Body of pancreas (tissue), 4 donors: ENCODE measurements around the gene SIPA1. TPM values are rescaled to one million over a fixed set of nuclear protein-coding genes. Genes with fewer than 3 reads are reported as not detected.

ENCODE experiments used
- ATAC-seq: fragments of 150-250 bp; one replicate; pipeline ENCODE4 v1.9.1; 2016
- DNase-seq, 4 donors: peaks; one replicate each; pipeline ENCODE4 v3.0.0-alpha.2; 2019
- H3K27ac ChIP-seq, 4 donors: fragments of 200-600 bp; sonication (generic); 1 replicate in 3 of 4; 2 replicates in 1 of 4; pipeline versions ENCODE4 v1.5.1 to v1.6.1; 2016 to 2019; ENCODE audit warnings: mild to moderate bottlenecking in 1 of 4, mixed read lengths in 1 of 4, moderate library complexity in 1 of 4
- H3K27me3 ChIP-seq, 2 donors: fragments of 200-600 bp; sonication (generic); one replicate each; pipeline ENCODE4 v1.6.0; 2016; ENCODE audit warnings: mild to moderate bottlenecking in 1 of 2
- H3K36me3 ChIP-seq, 2 donors: fragments of 200-600 bp; sonication (generic); replicated peaks in 1 of 2; 2 replicates each; pipeline ENCODE4 v1.5.1; 2016; ENCODE audit warnings: low read depth in 2 of 2; ENCODE audit not compliant: insufficient read depth in 1 of 2
- H3K4me1 ChIP-seq: fragments of 200-600 bp; sonication (generic); one replicate; pipeline ENCODE4 v1.6.0; 2016
- H3K4me3 ChIP-seq, 2 donors: fragments of 200-600 bp; sonication (generic); 1 replicate in 1 of 2; 2 replicates in 1 of 2; pipeline ENCODE4 v1.5.1; 2016 to 2019
- H3K9me3 ChIP-seq, 3 donors: fragments of 200-600 bp; sonication (generic); 1 replicate in 2 of 3; 2 replicates in 1 of 3; pipeline ENCODE4 v1.5.1; 2016
- POLR2A ChIP-seq, 3 donors: fragments of 450-650 bp; IDR thresholded peaks; one replicate each; pipeline ENCODE4 v1.6.1; 2016; ENCODE audit warnings: antibody characterized with exemption in 3 of 3, mild to moderate bottlenecking in 2 of 3
- WGBS, 2 donors: methylation state at CpG; one replicate each; pipeline ENCODE4 v1.1.5; 2017; 5-methylcytosine and 5-hydroxymethylcytosine counted together
- intact Hi-C: fragments of 100-400 bp; cut with DNase I; formaldehyde crosslinking; loops from one replicate; pipeline ENCODE4 v1.15.1; 2023
- total RNA-seq, 2 donors: library from RNA; depleted of rRNA; stranded (reverse); fragments of >200 nt; gene quantifications; one replicate each; pipeline ENCODE4 v1.1.0, GENCODE V29; 2016
- TF ChIP-seq, protein P1 (sequence below), 7 experiments: fragments of 450-650 bp in 4 of 7; fragments of 200-600 bp in 3 of 7; sonication (generic) in 3 of 7; IDR thresholded peaks; one replicate each; pipeline ENCODE4 v1.5.1; 2016 to 2019; ENCODE audit warnings: antibody characterized with exemption in 7 of 7

Gene SIPA1
- total RNA-seq, 2 donors from 2014 or later: 23.6 to 29.3 TPM

DNA sequence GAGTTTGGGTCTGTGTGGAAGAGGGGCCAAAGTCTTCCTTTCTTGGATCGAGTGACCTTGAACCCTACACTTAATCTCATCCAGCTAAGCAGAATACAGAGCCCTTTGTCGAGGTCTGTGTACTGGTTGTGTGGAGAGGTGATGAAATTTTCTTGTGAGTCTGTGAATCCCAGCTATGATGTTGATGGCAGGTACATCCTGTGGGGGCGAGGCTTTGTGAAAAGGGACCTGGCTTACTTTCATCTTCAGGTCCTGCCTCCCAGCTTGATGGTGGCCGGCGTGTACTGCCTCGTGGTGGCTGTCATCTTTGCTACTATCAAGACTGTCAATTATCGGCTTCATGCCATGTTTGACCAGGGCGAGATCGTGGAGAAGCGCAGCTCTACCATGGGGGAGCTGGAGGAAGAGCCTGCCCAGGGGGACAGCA, 21.3 kb upstream of the SIPA1 start:
- TF ChIP-seq, protein P1, sequence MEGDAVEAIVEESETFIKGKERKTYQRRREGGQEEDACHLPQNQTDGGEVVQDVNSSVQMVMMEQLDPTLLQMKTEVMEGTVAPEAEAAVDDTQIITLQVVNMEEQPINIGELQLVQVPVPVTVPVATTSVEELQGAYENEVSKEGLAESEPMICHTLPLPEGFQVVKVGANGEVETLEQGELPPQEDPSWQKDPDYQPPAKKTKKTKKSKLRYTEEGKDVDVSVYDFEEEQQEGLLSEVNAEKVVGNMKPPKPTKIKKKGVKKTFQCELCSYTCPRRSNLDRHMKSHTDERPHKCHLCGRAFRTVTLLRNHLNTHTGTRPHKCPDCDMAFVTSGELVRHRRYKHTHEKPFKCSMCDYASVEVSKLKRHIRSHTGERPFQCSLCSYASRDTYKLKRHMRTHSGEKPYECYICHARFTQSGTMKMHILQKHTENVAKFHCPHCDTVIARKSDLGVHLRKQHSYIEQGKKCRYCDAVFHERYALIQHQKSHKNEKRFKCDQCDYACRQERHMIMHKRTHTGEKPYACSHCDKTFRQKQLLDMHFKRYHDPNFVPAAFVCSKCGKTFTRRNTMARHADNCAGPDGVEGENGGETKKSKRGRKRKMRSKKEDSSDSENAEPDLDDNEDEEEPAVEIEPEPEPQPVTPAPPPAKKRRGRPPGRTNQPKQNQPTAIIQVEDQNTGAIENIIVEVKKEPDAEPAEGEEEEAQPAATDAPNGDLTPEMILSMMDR (IDR thresholded peaks at IDR 0.05): no peak
- TF ChIP-seq POLR2A (IDR thresholded peaks at IDR 0.05): no peak
- Histone ChIP-seq H3K36me3 (peaks cover 7 to 21% of the 10 kb centered on the region in 2 donors), H3K4me1 (peaks cover 36% of the 10 kb centered on the region), H3K9me3 (no peaks in the 10 kb centered on the region), H3K27me3 (no peaks in the 10 kb centered on the region), H3K4me3 (peak overlapping the region; percentile 83 to 87), H3K27ac (peak overlapping the region in 3 of 4 donors; percentile 79 to 97 (median 96))
- ATAC-seq (no peak), DNase-seq (no peak)
- WGBS, 2 donors: 31 to 36% methylated on average over 8 to 10 of the region's 10 CpGs
- intact Hi-C loops: no loop called here

DNA sequence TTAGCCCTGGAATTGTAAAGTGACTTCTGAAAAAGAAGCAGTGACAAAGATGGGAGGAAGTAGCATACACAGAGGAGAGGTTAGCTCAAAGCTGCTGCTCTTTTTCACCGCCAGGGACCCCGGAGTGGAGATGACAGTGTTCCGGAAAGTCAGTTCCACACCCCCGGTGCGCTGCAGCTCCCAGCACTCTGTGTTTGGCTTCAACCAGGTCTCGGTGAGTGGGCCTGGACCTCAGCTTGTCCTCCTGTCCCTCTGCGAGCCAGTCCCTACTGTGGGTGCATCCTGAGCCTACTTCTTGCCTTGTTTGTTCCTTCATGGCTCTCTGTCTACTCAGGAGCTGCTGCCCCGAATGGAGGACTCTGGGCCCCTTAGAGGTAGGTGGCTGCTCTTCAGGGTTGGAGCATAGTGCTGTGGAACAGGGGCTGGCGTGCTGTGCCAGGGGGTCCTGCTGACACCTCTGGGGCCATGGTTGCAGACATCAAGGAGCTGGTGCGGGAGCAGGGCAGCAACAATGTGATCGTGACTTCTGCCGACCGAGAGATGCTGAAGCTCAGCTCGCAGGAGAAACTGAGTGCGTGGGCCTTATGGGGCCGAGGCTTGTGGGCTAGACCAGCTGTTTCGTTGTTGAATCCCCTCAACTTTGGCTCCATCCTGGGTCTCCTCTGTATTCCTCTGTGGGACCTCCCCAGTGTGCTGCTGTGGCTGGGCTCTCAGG, 20.6 kb upstream of the SIPA1 start:
- intact Hi-C loops: no loop called here
- no peak for DNase-seq
- ATAC-seq: no peak
- Histone ChIP-seq H3K36me3 (peaks cover 7 to 21% of the 10 kb centered on the region in 2 donors), H3K4me3 (no peak overlapping the region), H3K9me3 (no peaks in the 10 kb centered on the region), H3K4me1 (peaks cover 29% of the 10 kb centered on the region), H3K27me3 (no peaks in the 10 kb centered on the region), H3K27ac (no peak overlapping the region)
- 84 to 89% methylated on average over 15 to 16 of the region's 17 CpGs for WGBS, 2 donors
- no peak for TF ChIP-seq POLR2A (IDR thresholded peaks at IDR 0.05)
- TF ChIP-seq, protein P1 (IDR thresholded peaks at IDR 0.05): no peak

DNA sequence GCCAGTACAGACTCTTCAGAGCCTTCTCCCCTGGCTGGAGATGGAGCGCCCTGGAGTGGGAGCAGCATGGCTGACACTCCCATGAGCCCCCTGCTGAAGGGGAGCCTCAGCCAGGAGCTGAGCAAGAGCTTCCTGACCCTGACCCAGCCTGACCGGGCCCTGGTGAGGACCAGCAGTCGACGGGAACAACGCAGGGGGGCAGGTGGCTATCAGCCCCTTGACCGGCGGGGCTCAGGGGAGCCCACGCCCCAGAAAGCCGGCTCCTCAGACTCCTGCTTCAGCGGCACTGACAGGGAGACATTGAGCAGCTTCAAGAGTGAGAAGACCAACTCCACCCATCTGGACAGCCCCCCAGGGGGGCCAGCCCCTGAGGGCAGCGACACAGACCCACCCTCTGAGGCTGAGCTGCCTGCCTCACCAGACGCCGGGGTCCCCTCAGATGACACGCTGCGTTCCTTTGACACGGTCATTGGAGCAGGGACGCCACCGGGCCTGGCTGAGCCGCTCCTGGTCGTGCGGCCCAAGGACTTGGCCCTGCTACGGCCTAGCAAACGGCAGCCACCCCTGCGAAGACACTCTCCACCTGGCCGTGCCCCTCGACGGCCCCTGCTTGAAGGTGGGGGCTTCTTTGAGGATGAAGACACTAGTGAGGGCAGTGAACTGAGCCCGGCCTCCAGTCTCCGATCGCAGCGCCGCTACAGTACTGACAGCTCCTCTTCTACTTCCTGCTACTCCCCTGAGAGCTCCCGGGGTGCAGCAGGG, 19.7 kb upstream of the SIPA1 start:
- Histone ChIP-seq H3K4me3 (no peak overlapping the region), H3K9me3 (no peaks in the 10 kb centered on the region), H3K36me3 (peaks cover 8 to 21% of the 10 kb centered on the region in 2 donors), H3K4me1 (peaks cover 20% of the 10 kb centered on the region), H3K27ac (no peak overlapping the region), H3K27me3 (no peaks in the 10 kb centered on the region)
- intact Hi-C loops: no loop called here
- ATAC-seq: no peak
- DNase-seq: no peak
- WGBS, 2 donors: 86 to 98% methylated on average over 10 to 22 of the region's 33 CpGs
- TF ChIP-seq, protein P1 (IDR thresholded peaks at IDR 0.05): no peak
- no peak for TF ChIP-seq POLR2A (IDR thresholded peaks at IDR 0.05)

DNA sequence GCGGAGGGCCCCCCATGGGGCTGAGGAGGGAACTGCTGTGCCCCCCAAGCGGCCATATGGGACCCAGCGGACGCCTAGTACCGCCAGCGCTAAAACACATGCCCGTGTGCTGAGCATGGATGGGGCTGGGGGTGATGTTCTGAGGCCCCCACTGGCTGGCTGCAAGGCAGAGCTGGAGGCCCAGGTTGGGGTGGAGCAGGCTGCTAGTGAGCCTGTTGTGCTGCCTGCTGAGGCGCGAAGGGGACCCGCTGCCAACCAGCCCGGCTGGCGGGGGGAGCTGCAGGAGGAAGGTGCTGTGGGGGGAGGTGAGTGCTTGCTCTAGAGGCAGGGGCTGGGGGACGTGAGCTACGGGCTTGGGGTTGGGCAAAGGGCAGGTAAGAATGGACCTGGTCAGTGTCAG, 19.1 kb upstream of the SIPA1 start:
- no peak for ATAC-seq
- DNase-seq: no peak
- intact Hi-C loops: no loop called here
- no peak for TF ChIP-seq POLR2A (IDR thresholded peaks at IDR 0.05)
- TF ChIP-seq, protein P1 (IDR thresholded peaks at IDR 0.05): no peak
- Histone ChIP-seq H3K27me3 (no peaks in the 10 kb centered on the region), H3K9me3 (no peaks in the 10 kb centered on the region), H3K4me3 (no peak overlapping the region), H3K36me3 (peaks cover 10 to 21% of the 10 kb centered on the region in 2 donors), H3K27ac (no peak overlapping the region), H3K4me1 (peaks cover 18% of the 10 kb centered on the region)
- 94 to 96% methylated on average over 14 of the region's 14 CpGs for WGBS, 2 donors
